H9 (cell line): Measurements from ENCODE around the gene MRPL20. TPM values are rescaled to one million over a fixed set of nuclear protein-coding genes. Genes with fewer than 3 reads are reported as not detected.

Source experiments
- DNase-seq: peaks from one replicate; pipeline ENCODE4 v3.0.0-alpha.2; 2017
- H2AFZ ChIP-seq: one replicate; pipeline ENCODE4 v1.6.1; 2013; ENCODE audit warnings: mild to moderate bottlenecking, low read length, control low read depth, moderate library complexity
- H2AK5ac ChIP-seq: 2 replicates; pipeline ENCODE4 v1.6.1; 2013; ENCODE audit warnings: low read length, control low read depth, mixed read lengths; ENCODE audit not compliant: insufficient read length
- H2BK120ac ChIP-seq: one replicate; pipeline ENCODE4 v1.6.1; 2013; ENCODE audit warnings: low read depth, mild to moderate bottlenecking, low read length, control low read depth, inconsistent platforms; ENCODE audit not compliant: poor library complexity, severe bottlenecking
- H2BK12ac ChIP-seq: 2 replicates; pipeline ENCODE4 v1.6.1; 2013; ENCODE audit warnings: low read length, control low read depth, mixed read lengths, low read depth; ENCODE audit not compliant: insufficient read length
- H2BK15ac ChIP-seq: 2 replicates; pipeline ENCODE4 v1.6.1; 2013; ENCODE audit warnings: low read depth, low read length, control low read depth
- H2BK20ac ChIP-seq: one replicate; pipeline ENCODE4 v1.6.1; 2013; ENCODE audit warnings: low read depth, mild to moderate bottlenecking, low read length, control low read depth, inconsistent platforms; ENCODE audit not compliant: poor library complexity, severe bottlenecking
- H2BK5ac ChIP-seq: 2 replicates; pipeline ENCODE4 v1.6.1; 2013; ENCODE audit warnings: low read length, control low read depth, mixed read lengths; ENCODE audit not compliant: insufficient read length
- H3K14ac ChIP-seq: 2 replicates; pipeline ENCODE4 v1.6.1; 2013; ENCODE audit warnings: low read length, control low read depth; ENCODE audit not compliant: insufficient read depth
- H3K18ac ChIP-seq: 2 replicates; pipeline ENCODE4 v1.6.1; 2013; ENCODE audit warnings: low read depth, mild to moderate bottlenecking, mixed read lengths, low read length, control low read depth; ENCODE audit not compliant: insufficient read length
- H3K23ac ChIP-seq: 2 replicates; pipeline ENCODE4 v1.6.1; 2013; ENCODE audit warnings: low read length, control low read depth, mixed read lengths, low read depth; ENCODE audit not compliant: insufficient read length
- H3K23me2 ChIP-seq: 2 replicates; pipeline ENCODE4 v1.6.1; 2013; ENCODE audit warnings: low read depth, mild to moderate bottlenecking, mixed read lengths, low read length, control low read depth; ENCODE audit not compliant: insufficient read length, poor library complexity, severe bottlenecking
- H3K27ac ChIP-seq: 2 replicates; pipeline ENCODE4 v1.5.1; 2013; ENCODE audit warnings: low read length, control low read depth, mixed read lengths, low read depth; ENCODE audit not compliant: insufficient read length
- H3K27me3 ChIP-seq: 2 replicates; pipeline ENCODE4 v1.6.1; 2013; ENCODE audit warnings: low read length, control low read depth, inconsistent platforms; ENCODE audit not compliant: insufficient read depth
- H3K4ac ChIP-seq: 2 replicates; pipeline ENCODE4 v1.6.1; 2013; ENCODE audit warnings: low read depth, mild to moderate bottlenecking, control low read depth, inconsistent platforms, low read length, moderate library complexity
- H3K4me1 ChIP-seq: 2 replicates; pipeline ENCODE4 v1.6.1; 2013; ENCODE audit warnings: low read length, control low read depth, inconsistent platforms; ENCODE audit not compliant: insufficient read depth
- H3K4me2 ChIP-seq: 2 replicates; pipeline ENCODE4 v1.6.1; 2013; ENCODE audit warnings: low read length, control low read depth, mixed read lengths; ENCODE audit not compliant: insufficient read length, insufficient read depth
- H3K56ac ChIP-seq: 2 replicates; pipeline ENCODE4 v1.6.1; 2013; ENCODE audit warnings: low read depth, mild to moderate bottlenecking, mixed read lengths, low read length, control low read depth; ENCODE audit not compliant: insufficient read length
- H3K79me1 ChIP-seq: 2 replicates; pipeline ENCODE4 v1.6.1; 2013; ENCODE audit warnings: low read depth, mild to moderate bottlenecking, moderate library complexity, low read length, control low read depth, inconsistent platforms; ENCODE audit not compliant: insufficient read depth, poor library complexity, severe bottlenecking
- H3K79me2 ChIP-seq: 2 replicates; pipeline ENCODE4 v1.6.1; 2013; ENCODE audit warnings: low read length, control low read depth, inconsistent platforms; ENCODE audit not compliant: insufficient read depth
- H3K9ac ChIP-seq: 2 replicates; pipeline ENCODE4 v1.6.1; 2013; ENCODE audit warnings: low read length, control low read depth, mixed read lengths; ENCODE audit not compliant: insufficient read length; ENCODE audit errors: extremely low read depth
- H3K9me3 ChIP-seq: one replicate; pipeline ENCODE4 v1.6.1; 2013; ENCODE audit warnings: low read depth, low read length, inconsistent platforms; ENCODE audit not compliant: control insufficient read depth
- H3T11ph ChIP-seq: one replicate; pipeline ENCODE4 v1.6.1; 2013; ENCODE audit warnings: mild to moderate bottlenecking, low read length, control low read depth, inconsistent platforms
- H4K20me1 ChIP-seq: one replicate; pipeline ENCODE4 v1.6.1; 2013; ENCODE audit not compliant: control insufficient read depth, insufficient read length, insufficient read depth
- H4K5ac ChIP-seq: 2 replicates; pipeline ENCODE4 v1.6.1; 2013; ENCODE audit warnings: low read depth, mild to moderate bottlenecking, mixed read lengths, low read length, control low read depth; ENCODE audit not compliant: insufficient read length
- H4K8ac ChIP-seq: replicated peaks from 2 replicates; pipeline ENCODE4 v1.6.1; 2013; ENCODE audit warnings: low read length, control low read depth, mixed read lengths, low read depth; ENCODE audit not compliant: insufficient read length
- H4K91ac ChIP-seq: 2 replicates; pipeline ENCODE4 v1.6.1; 2013; ENCODE audit warnings: low read depth, mild to moderate bottlenecking, moderate library complexity, mixed read lengths, low read length, control low read depth; ENCODE audit not compliant: insufficient read length
- H3K27ac Mint-ChIP-seq, 3 experiments: 2 replicates in 2 of 3; 3 replicates in 1 of 3; pipeline ENCODE4 v1.8.0; 2020 to 2021; ENCODE audit warnings: mixed read lengths in 3 of 3, mild to moderate bottlenecking in 1 of 3, moderate library complexity in 1 of 3
- H3K27me3 Mint-ChIP-seq: 2 replicates; pipeline ENCODE4 v1.8.0; 2021; ENCODE audit warnings: low read depth, mild to moderate bottlenecking, moderate library complexity, mixed read lengths
- H3K36me3 Mint-ChIP-seq, 3 experiments: 2 replicates in 2 of 3; 3 replicates in 1 of 3; pipeline ENCODE4 v1.8.0; 2020 to 2021; ENCODE audit warnings: low read depth in 3 of 3, mixed read lengths in 3 of 3; ENCODE audit not compliant: insufficient read depth in 1 of 3
- H3K4me1 Mint-ChIP-seq, 2 experiments: 2 replicates each; pipeline ENCODE4 v1.8.0; 2020; ENCODE audit warnings: mixed read lengths in 2 of 2
- H3K4me3 Mint-ChIP-seq, 2 experiments: 2 replicates in 1 of 2; 3 replicates in 1 of 2; pipeline ENCODE4 v1.8.0; 2020 to 2021; ENCODE audit warnings: mild to moderate bottlenecking in 2 of 2, mixed read lengths in 2 of 2, moderate library complexity in 1 of 2
- H3K9me3 Mint-ChIP-seq, 2 experiments: 2 replicates in 1 of 2; 3 replicates in 1 of 2; pipeline ENCODE4 v1.8.0; 2020; ENCODE audit warnings: mild to moderate bottlenecking in 2 of 2, mixed read lengths in 2 of 2, moderate library complexity in 1 of 2
- WGBS: extraction: QIAGEN DNeasy Blood & Tissue Kit; methylation state at CpG from one replicate; pipeline ENCODE4 v1.1.7; 2013; ENCODE audit warnings: missing lambda C conversion rate, low lambda C conversion rate, mixed read lengths; ENCODE audit not compliant: insufficient read length; ENCODE audit errors: extremely low coverage; 5-methylcytosine and 5-hydroxymethylcytosine counted together
- total RNA-seq: library from RNA; stranded (reverse); gene quantifications from 2 replicates; pipeline ENCODE4 v1.2.1, GENCODE V29; 2021
- TF ChIP-seq, protein P1 (sequence below): fragments of 200-600 bp; sonication (generic); conservative IDR thresholded peaks from 3 replicates; pipeline ENCODE4 v1.8.0; 2021; ENCODE audit warnings: antibody characterized with exemption, mild to moderate bottlenecking

MRPL20 gene
- total RNA-seq, 1 experiment from 2014 or later: 162 TPM

DNA sequence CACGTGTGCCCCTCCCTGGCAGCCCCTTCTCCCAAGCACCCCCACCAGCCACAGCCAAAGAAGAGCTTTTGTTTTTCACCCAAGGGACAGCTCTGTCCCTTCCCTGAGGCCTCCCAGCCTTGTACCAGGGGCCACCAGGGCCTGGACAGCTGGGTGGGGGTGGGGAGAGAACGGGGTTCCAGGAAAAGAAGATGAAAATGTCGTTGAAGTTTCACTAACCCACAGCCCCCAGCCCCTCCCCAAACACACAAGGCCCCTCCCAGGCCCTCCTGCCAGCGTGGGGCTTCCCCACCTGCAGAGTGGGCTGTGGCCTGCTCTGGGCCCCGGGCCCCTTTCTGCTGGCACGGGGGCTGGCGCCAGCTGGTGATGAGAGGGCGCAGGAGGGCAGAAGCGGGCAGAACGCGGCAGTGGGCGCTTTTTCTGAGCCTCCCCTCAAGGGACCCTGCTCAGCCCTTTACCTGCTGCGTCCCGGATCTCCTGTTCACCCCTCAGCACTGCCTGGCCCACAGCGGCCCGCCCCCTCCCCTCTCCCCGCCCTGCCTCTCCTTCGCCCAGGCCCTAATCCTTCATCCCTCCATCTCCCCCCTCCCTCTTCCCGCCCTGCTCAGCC lies 19.5 kb upstream of the MRPL20 start:
- Histone ChIP-seq H3K56ac (no peak overlapping the region), H3K18ac (no peak overlapping the region), H3K27ac (no peak overlapping the region), H2BK120ac (no peak overlapping the region), H3K27me3 (no peaks in the 10 kb centered on the region), H2AFZ (no peak overlapping the region), H2AK5ac (no peak overlapping the region), H3K4me2 (no peak overlapping the region), H2BK15ac (no peak overlapping the region), H3K4ac (no peak overlapping the region), H3T11ph (no peak overlapping the region), H3K79me1 (no peaks in the 10 kb centered on the region), H4K91ac (no peak overlapping the region), H3K9me3 (no peaks in the 10 kb centered on the region), H2BK12ac (no peak overlapping the region), H4K5ac (no peak overlapping the region), H2BK20ac (no peak overlapping the region), H2BK5ac (no peak overlapping the region), H3K14ac (no peak overlapping the region), H4K20me1 (no peaks in the 10 kb centered on the region), H3K9ac (no peak overlapping the region), H3K4me1 (peaks cover 7% of the 10 kb centered on the region; the same call in 1 of the 2 replicates), H3K23ac (no peak overlapping the region), H4K8ac (no peak overlapping the region), H3K23me2 (peaks cover 3% of the 10 kb centered on the region), H3K79me2 (no peaks in the 10 kb centered on the region)
- TF ChIP-seq, protein P1, sequence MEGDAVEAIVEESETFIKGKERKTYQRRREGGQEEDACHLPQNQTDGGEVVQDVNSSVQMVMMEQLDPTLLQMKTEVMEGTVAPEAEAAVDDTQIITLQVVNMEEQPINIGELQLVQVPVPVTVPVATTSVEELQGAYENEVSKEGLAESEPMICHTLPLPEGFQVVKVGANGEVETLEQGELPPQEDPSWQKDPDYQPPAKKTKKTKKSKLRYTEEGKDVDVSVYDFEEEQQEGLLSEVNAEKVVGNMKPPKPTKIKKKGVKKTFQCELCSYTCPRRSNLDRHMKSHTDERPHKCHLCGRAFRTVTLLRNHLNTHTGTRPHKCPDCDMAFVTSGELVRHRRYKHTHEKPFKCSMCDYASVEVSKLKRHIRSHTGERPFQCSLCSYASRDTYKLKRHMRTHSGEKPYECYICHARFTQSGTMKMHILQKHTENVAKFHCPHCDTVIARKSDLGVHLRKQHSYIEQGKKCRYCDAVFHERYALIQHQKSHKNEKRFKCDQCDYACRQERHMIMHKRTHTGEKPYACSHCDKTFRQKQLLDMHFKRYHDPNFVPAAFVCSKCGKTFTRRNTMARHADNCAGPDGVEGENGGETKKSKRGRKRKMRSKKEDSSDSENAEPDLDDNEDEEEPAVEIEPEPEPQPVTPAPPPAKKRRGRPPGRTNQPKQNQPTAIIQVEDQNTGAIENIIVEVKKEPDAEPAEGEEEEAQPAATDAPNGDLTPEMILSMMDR: no peak
- H3K9me3 Mint-ChIP-seq: peaks cover 3 to 4% of the 10 kb centered on the region in 2 experiments; a peak in 4 of 5 replicates
- peak; percentile 49 for DNase-seq
- WGBS: no CpG with 5 or more reads among the region's 19 CpGs
- H3K27me3 Mint-ChIP-seq: no peaks in the 10 kb centered on the region
- H3K4me3 Mint-ChIP-seq: peak overlapping the region in 1 of 2 experiments; percentile 66; a peak in 2 of 5 replicates
- 0 out of 7 replicates have a peak overlapping the region, but pooled peaks of 1 of the 3 experiments have one; percentile 29 for H3K27ac Mint-ChIP-seq
- peaks cover 3 to 5% (median 4%) of the 10 kb centered on the region in 3 experiments; a peak in 6 of 7 replicates for H3K36me3 Mint-ChIP-seq
- peaks cover 33 to 51% of the 10 kb centered on the region in 2 experiments for H3K4me1 Mint-ChIP-seq
